ENCODE results near the gene TIMP2. TPM values are rescaled to one million over a fixed set of nuclear protein-coding genes. Genes with fewer than 3 reads are reported as not detected.

The TIMP2 gene
- total and polyA plus RNA-seq, 2 of the 13 experiments (the other 11 are each of a cell fraction or from before 2014, with no cell fraction given), result 3.8 to 8.5 TPM

DNA sequence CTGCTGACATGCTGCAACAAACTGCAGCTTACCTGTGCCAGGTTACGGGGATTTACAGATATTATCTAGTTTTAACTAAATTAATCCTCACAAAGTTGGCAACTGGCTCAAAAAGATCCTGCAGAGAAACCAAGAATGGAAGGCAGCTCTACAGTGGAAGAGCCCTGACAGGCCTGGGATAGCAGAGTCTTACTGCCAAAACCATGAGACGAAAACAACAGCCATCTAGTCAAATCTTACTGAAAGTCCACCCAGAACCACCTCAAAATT lies 92.7 kb downstream of the TIMP2 start:
- POLR2A ChIA-PET, result interaction anchor here (1.0 to 2.3 kb wide), 3 partner anchors 8 to 13 kb away, joined by 4 to 23 read pairs (median 4); partner anchors contain the start of gene USP36
- no peak overlapping the region for H3K4me2 ChIP-seq (ENCODE audit: low read depth, low read length)
- no peak overlapping the region for H3K4me3 ChIP-seq (replicated peaks in 1 of 3; ENCODE audit: insufficient read depth in 1 of 3, low read depth in 2 of 3, low read length in 3 of 3)
- no peaks in the 10 kb centered on the region for H3K9me3 ChIP-seq (ENCODE audit: low read length)
- intact Hi-C loops (cut with micrococcal nuclease; ENCODE audit: unreplicated experiment), result no loop called here
- no peak overlapping the region for H2AFZ ChIP-seq (ENCODE audit: low read length)
- no peak for FAIRE-seq
- H3K4me1 ChIP-seq (ENCODE audit: insufficient read depth, low read length), result peaks cover 27% of the 10 kb centered on the region
- CTCF ChIA-PET (ENCODE audit: low intra/inter-chr PET ratio, low total read pairs), result no interaction called here
- peaks cover 35% of the 10 kb centered on the region for H3K79me2 ChIP-seq (ENCODE audit: insufficient read depth, low read length)
- peaks cover 56 to 89% of the 10 kb centered on the region in 2 experiments for H3K36me3 ChIP-seq (replicated peaks in 1 of 2; ENCODE audit: control insufficient read depth in 1 of 2, insufficient read depth in 2 of 2, low read length in 2 of 2)
- peak overlapping the region; percentile 14; the same call in 1 of the 2 replicates for H3K9ac ChIP-seq (ENCODE audit: insufficient read depth, low read depth, low read length)
- ATAC-seq, result peak; percentile 22
- no TSS peak for BruUV-seq (replicated peaks)
- H4K20me1 ChIP-seq (ENCODE audit: insufficient read depth, low read length), result peaks cover 4% of the 10 kb centered on the region; the same call in 1 of the 2 replicates
- in situ Hi-C loops (cut with HindIII; ENCODE audit: extremely low pct_ligation_motif_present, low pct_unique_long_range_greater_than_20kb), result no loop called here
- H3K27me3 ChIP-seq (ENCODE audit: control insufficient read depth in 1 of 2, insufficient read depth in 2 of 2, low read length in 2 of 2), result no peaks in the 10 kb centered on the region
- peak overlapping the region; percentile 48 for H3K27ac ChIP-seq (ENCODE audit: extremely low read length, insufficient read depth, low read length)
- 94% methylated on average over 2 of the region's 2 CpGs for WGBS (ENCODE audit: low lambda C conversion rate)
- DNase-seq (ENCODE audit: low spot score), result no peak
- no peak for TF ChIP-seq PCBP1 (IDR thresholded peaks at IDR 0.05; ENCODE audit: borderline replicate concordance, low read depth, low read length)
- TF ChIP-seq FOXA3 (CRISPR knock-in tag; IDR thresholded peaks at IDR 0.05), result no peak
- TF ChIP-seq ZNF841 (CRISPR knock-in tag; IDR thresholded peaks at IDR 0.05; ENCODE audit: borderline replicate concordance), result no peak
- peak; percentile 40; the same call in 1 of the 2 replicates for TF ChIP-seq KLF12 (CRISPR knock-in tag; IDR thresholded peaks at IDR 0.05; ENCODE audit: borderline replicate concordance)
- no peak for TF ChIP-seq MIXL1 (CRISPR knock-in tag; IDR thresholded peaks at IDR 0.05)
- TF ChIP-seq NFATC3 (CRISPR knock-in tag; IDR thresholded peaks at IDR 0.05), result no peak
- TF ChIP-seq ZNF839 (CRISPR knock-in tag; IDR thresholded peaks at IDR 0.05; ENCODE audit: borderline replicate concordance), result no peak
- no peak for TF ChIP-seq ARID2 (CRISPR knock-in tag; IDR thresholded peaks at IDR 0.05; ENCODE audit: borderline replicate concordance)
- TF ChIP-seq, protein P1, sequence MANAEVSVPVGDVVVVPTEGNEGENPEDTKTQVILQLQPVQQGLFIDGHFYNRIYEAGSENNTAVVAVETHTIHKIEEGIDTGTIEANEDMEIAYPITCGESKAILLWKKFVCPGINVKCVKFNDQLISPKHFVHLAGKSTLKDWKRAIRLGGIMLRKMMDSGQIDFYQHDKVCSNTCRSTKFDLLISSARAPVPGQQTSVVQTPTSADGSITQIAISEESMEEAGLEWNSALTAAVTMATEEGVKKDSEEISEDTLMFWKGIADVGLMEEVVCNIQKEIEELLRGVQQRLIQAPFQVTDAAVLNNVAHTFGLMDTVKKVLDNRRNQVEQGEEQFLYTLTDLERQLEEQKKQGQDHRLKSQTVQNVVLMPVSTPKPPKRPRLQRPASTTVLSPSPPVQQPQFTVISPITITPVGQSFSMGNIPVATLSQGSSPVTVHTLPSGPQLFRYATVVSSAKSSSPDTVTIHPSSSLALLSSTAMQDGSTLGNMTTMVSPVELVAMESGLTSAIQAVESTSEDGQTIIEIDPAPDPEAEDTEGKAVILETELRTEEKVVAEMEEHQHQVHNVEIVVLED (CRISPR knock-in tag; IDR thresholded peaks at IDR 0.05; ENCODE audit: borderline replicate concordance), result peak; percentile 49; the same call in 1 of the 2 replicates
- no peak for TF ChIP-seq PHF5A (CRISPR knock-in tag; IDR thresholded peaks at IDR 0.05; ENCODE audit: low read depth, unreplicated experiment)
- TF ChIP-seq ZNF337 (CRISPR knock-in tag; IDR thresholded peaks at IDR 0.05; ENCODE audit: borderline replicate concordance, low read depth), result no peak
- no peak for TF ChIP-seq MLLT10 (CRISPR knock-in tag; IDR thresholded peaks at IDR 0.05)
- no peak for TF ChIP-seq ZNF142 (CRISPR knock-in tag; IDR thresholded peaks at IDR 0.05)
- no peak for TF ChIP-seq JUN (CRISPR knock-in tag; IDR thresholded peaks at IDR 0.05)
- TF ChIP-seq ZNF776 (CRISPR knock-in tag; IDR thresholded peaks at IDR 0.05), result no peak
- no peak for TF ChIP-seq PTBP1 (IDR thresholded peaks at IDR 0.05; ENCODE audit: low read depth, low read length, poor library complexity, severe bottlenecking)
- no peak for TF ChIP-seq RELA (CRISPR knock-in tag; IDR thresholded peaks at IDR 0.05)
- no peak for TF ChIP-seq U2AF1 (optimal IDR thresholded peaks at IDR 0.05; ENCODE audit: low read depth, low read length)
